Ishikawa (cell line): ENCODE results near the gene SPRN.

Experiments used
- CEBPB ChIP-seq: IDR thresholded peaks from 2 replicates; pipeline ENCODE4 v1.6.1; 2012
- CREB1 ChIP-seq: IDR thresholded peaks from 2 replicates; pipeline ENCODE4 v1.6.1; 2012; ENCODE audit warnings: low read depth
- EGR1 ChIP-seq: IDR thresholded peaks from 2 replicates; pipeline ENCODE4 v1.6.1; 2012
- EP300 ChIP-seq: IDR thresholded peaks from 2 replicates; pipeline ENCODE4 v1.6.1; 2012; ENCODE audit warnings: borderline replicate concordance
- FOXM1 ChIP-seq: IDR thresholded peaks from 2 replicates; pipeline ENCODE4 v1.6.1; 2012; ENCODE audit warnings: low read depth, borderline replicate concordance
- MAX ChIP-seq: IDR thresholded peaks from 2 replicates; pipeline ENCODE4 v1.6.1; 2012
- NFIC ChIP-seq: IDR thresholded peaks from 2 replicates; pipeline ENCODE4 v1.6.1; 2012
- RAD21 ChIP-seq: IDR thresholded peaks from 2 replicates; pipeline ENCODE4 v1.6.1; 2012; ENCODE audit warnings: low read depth
- REST ChIP-seq: IDR thresholded peaks from 2 replicates; pipeline ENCODE4 v1.6.1; 2012; ENCODE audit warnings: low read depth, mild to moderate bottlenecking
- TAF1 ChIP-seq: IDR thresholded peaks from 2 replicates; pipeline ENCODE4 v1.6.1; 2012; ENCODE audit warnings: low read depth, mild to moderate bottlenecking
- TCF12 ChIP-seq: IDR thresholded peaks from 2 replicates; pipeline ENCODE4 v1.6.1; 2012; ENCODE audit warnings: low read depth
- TEAD4 ChIP-seq: IDR thresholded peaks from 2 replicates; pipeline ENCODE4 v1.6.1; 2012
- USF1 ChIP-seq: IDR thresholded peaks from 2 replicates; pipeline ENCODE4 v1.6.1; 2012
- YY1 ChIP-seq: IDR thresholded peaks from 2 replicates; pipeline ENCODE4 v1.6.1; 2012; ENCODE audit warnings: low read depth
- ZBTB7A ChIP-seq: IDR thresholded peaks from 2 replicates; pipeline ENCODE4 v1.6.1; 2012; ENCODE audit warnings: low read depth

Gene SPRN

GRCh38 chr10:133440633-133441285 is 16.3 kb upstream of the SPRN start:
- TF ChIP-seq CREB1, result no peak
- TF ChIP-seq TCF12, result no peak

- TF ChIP-seq FOXM1 (no peak), MAX (no peak), RAD21 (no peak), CEBPB (no peak)
These were observed 15.4 kb upstream of the SPRN start for GRCh38 chr10:133439517-133440461.

GRCh38 chr10:133438711-133439273 is 14.4 kb upstream of the SPRN start:
- TF ChIP-seq MAX (peak; percentile 43; the same call in 1 of the 2 replicates), TCF12 (no peak), RAD21 (peak; percentile 39), USF1 (peak; percentile 93), CEBPB (no peak)

- TF ChIP-seq RAD21, result no peak
- no peak for TF ChIP-seq USF1
- TF ChIP-seq REST, result no peak
- TF ChIP-seq CREB1, result no peak
- no peak for TF ChIP-seq FOXM1
- no peak for TF ChIP-seq CEBPB
- TF ChIP-seq TAF1, result no peak
- TF ChIP-seq NFIC, result no peak
- TF ChIP-seq TEAD4, result no peak
- no peak for TF ChIP-seq MAX
- TF ChIP-seq ZBTB7A, result no peak
- TF ChIP-seq EP300, result no peak
- TF ChIP-seq YY1, result no peak
- no peak for TF ChIP-seq EGR1
- TF ChIP-seq TCF12, result no peak
These were observed 1.3 kb downstream of the SPRN start for GRCh38 chr10:133422807-133423771.

- TF ChIP-seq YY1 (no peak), CREB1 (no peak), TAF1 (no peak), ZBTB7A (no peak), REST (no peak), TEAD4 (no peak), EGR1 (no peak), CEBPB (no peak), MAX (no peak), NFIC (no peak), TCF12 (no peak), EP300 (no peak), RAD21 (no peak), USF1 (no peak), FOXM1 (no peak)
These were observed 2.1 kb downstream of the SPRN start for GRCh38 chr10:133422223-133422806.
